GM12875 (cell line): ENCODE measurements around the gene MLLT10.
"Not testable (repeated sequence)": the region's sequence is repeated elsewhere in the genome, so short reads cannot be mapped to it uniquely, and the experiment has no call there.

Experiments used
- H3K4me3 ChIP-seq: one replicate; pipeline ENCODE4 v1.5.1; 2011; ENCODE audit warnings: low read depth, low read length, control low read depth
- CTCF ChIP-seq: IDR thresholded peaks from 2 replicates; pipeline ENCODE4 v1.5.1; 2011; ENCODE audit warnings: low read depth, mild to moderate bottlenecking, control low read depth, inconsistent platforms, low read length, moderate library complexity, borderline replicate concordance; ENCODE audit not compliant: insufficient read depth

The MLLT10 gene

GRCh38 chr10:21531164-21531563, 2.9 kb upstream of the MLLT10 start:
- TF ChIP-seq CTCF = no peak
- no peak overlapping the region for H3K4me3 ChIP-seq

GRCh38 chr10:21532694-21533466, 1.2 kb upstream of the MLLT10 start:
- peak overlapping the region; percentile 73 for H3K4me3 ChIP-seq
- no peak for TF ChIP-seq CTCF

- peak overlapping the region; percentile 82 for H3K4me3 ChIP-seq
- TF ChIP-seq CTCF = no peak
Observed at GRCh38 chr10:21534280-21534586, 201 bp downstream of the MLLT10 start.

- TF ChIP-seq CTCF = no peak
- peak overlapping the region; percentile 82 for H3K4me3 ChIP-seq
Observed at GRCh38 chr10:21534604-21535493, 817 bp downstream of the MLLT10 start.

GRCh38 chr10:21535494-21535965, 1.5 kb downstream of the MLLT10 start:
- H3K4me3 ChIP-seq = peak overlapping the region; percentile 82
- TF ChIP-seq CTCF = no peak

- not testable (repeated sequence) for H3K4me3 ChIP-seq
Observed at GRCh38 chr10:21535976-21536375, 1.9 kb downstream of the MLLT10 start.

- H3K4me3 ChIP-seq = no peak overlapping the region
- TF ChIP-seq CTCF = no peak
Observed at GRCh38 chr10:21536874-21537273, 2.8 kb downstream of the MLLT10 start.

GRCh38 chr10:21540701-21541100, 6.7 kb downstream of the MLLT10 start:
- H3K4me3 ChIP-seq = not testable (repeated sequence)
